Occipital lobe (tissue), 2 donors: Measurements from ENCODE around the gene RB1. TPM values are rescaled to one million over a fixed set of nuclear protein-coding genes. Genes with fewer than 3 reads are reported as not detected.
"Not testable (repeated sequence)": the region's sequence is repeated elsewhere in the genome, so short reads cannot be mapped to it uniquely, and the experiment has no call there.

ENCODE experiments used
- DNase-seq: peaks from one replicate; lab custom pipeline; 2025; lab: John Stamatoyannopoulos, UW
- total RNA-seq: library from RNA; depleted of rRNA; stranded (reverse); fragments of >200 nt; gene quantifications from one replicate; pipeline ENCODE4 v1.2.3, GENCODE V29; 2014

Gene RB1
- total RNA-seq, 1 donor from 2014 or later, result 48.8 TPM

DNA sequence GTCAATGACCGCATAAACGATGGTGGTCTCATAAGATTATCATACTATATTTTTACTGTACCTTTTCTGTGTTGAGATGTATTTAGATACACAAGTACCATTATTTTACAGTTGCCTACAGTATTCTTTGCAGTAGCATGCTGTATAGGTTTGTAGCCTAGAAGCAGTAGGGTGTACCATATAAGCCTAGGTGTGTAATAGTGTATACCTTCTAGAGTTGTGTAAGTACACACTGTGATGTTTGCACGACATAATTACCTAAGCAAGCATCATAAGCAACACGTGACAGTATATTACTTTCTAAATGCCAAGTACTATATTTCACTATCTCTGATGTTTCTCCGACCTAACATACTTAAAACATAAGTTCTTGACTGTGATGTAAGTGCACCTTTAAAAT, 106.6 kb downstream of the RB1 start:
- DNase-seq, result no peak

DNA sequence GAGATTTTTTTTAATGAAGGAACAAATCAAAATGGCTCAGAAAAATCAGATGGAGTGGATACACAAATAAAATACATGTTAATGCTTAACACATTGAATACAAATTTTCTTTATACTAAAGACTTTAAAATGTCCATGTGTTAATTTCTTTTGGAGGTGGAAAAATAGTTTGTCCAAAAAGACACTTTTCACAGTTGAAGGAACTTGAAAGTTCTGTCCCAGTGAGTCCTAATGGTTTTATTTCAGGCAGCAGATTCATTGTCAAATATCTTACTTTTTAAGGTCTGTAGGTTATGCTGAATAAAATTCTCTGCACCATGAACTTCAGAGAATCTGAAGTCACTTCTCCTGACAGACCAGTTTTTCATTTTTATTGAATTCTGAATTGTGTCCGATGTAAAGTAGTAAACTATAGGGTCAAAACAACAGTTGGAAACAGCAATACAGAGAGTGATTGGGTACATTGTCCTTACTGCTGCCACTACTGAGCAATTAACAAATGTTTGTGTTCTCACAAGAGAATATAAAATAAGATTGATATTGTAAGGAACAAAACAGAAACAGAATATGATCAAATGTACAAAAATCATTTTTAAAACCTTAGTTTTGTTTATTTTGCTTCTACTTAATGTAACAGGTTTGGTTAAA, 107.7 kb downstream of the RB1 start:
- no peak for DNase-seq

DNA sequence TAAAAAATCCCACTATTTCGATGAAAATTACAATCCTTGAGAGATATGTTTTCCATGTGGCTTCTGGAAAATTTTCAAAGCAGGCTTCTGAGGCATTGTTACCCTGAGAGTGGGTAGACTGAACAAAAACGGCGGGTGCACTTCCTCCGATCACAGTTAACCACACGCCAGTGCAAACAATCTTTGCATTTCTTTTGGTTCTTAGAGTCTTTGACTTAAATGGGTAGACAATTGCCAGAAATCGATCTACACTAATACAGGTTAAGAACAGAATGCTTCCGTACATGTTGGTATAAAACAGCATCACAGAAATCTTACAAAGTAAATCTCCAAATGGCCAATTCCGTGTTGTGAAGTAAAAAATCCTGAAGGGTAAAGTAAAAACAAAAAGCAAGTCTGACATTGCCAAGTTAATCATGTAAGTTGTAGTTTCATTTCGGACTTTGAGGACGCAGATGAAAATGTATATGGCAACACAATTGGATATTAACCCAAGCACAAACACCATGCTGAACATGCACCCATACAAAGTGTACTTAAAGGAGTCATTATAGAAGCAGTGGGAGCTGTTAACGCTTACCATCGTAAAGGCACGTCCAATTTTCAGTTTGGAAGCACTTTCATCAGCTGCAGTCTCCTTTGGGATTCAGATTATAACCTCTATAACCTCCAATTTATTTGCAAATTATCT, 108.4 kb downstream of the RB1 start:
- no peak for DNase-seq

DNA sequence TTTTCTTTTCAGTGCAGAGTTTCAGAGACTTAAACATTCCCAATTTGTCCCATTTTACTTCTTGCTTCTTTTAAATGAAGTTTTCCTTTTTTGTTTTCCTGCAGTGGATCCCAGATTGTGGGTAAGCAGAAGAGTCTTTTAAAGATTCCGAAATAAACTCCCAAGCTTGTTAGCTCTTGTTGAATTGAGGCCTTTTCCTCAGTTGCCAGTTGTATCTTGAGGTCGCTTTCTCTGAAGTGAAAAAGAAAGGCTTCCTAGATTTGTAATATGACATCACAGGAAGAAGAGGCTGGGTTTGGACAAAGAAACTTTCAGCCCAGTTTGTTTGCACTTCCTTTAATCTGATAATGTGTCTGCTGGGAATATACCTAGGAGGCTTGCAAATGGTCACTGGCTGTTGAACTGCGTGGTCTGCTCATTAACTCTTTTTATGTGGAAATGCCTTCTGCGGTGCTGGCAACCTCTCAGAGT, 109.4 kb downstream of the RB1 start, which contains the start of gene LPAR6:
LPAR6 (minus strand) TSS at position 233 of the 471 bp plus-strand sequence. CDS start 690 bp downstream, outside the sequence.
- no peak for DNase-seq

DNA sequence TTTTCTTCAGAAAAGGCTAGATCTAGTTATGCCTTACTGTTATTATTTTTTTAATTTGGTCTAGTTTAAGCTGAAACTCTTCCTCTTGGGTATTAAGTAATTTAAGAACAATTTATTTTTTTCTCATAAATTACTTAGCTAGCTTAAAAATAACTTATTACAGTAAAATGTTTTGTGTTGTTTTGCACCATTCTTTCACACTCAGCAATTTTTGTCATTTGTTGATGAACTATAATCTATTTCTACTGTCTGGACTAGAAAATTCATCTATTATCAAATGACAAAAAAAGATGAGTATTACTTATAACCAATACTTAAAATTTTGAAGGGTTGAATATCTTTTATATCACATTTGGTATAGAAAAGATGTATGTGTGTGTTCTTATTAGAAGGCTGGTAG, 111.0 kb downstream of the RB1 start:
- DNase-seq, result no peak

DNA sequence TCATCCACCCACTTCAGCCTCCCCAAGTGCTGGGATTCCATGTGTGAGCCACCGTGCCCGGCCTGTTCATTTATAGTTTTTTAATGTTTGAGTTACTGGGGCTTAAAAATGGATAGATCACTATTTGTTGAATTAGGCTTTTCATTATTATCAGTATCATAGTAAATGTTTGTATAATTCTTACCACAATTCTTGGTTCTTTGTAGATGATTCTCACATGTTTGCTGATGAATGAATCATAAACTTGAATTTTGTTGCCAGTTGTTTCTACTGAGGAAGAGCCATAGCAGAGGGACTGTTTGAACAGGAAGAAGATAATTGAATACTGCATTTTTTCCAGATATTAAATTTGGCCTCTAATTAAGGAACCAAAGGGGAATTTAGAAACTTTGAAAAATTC, 112.0 kb downstream of the RB1 start:
- DNase-seq, result no peak

DNA sequence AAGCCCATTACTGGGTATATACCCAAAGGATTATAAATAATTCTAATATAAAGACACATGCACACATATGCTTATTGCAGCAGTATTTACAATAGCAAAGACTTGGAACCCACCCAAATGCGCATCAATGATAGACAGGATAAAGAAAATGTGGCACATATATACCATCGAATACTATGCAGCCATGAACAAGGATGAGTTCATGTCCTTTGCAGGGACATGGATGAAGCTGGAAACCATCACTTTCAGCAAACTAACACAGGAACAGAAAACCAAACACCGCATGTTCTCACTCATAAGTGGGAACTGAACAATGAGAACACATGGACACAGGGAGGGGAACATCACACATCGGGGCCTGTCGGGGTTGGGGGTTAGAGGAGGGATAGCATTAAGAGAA, 118.5 kb downstream of the RB1 start:
- DNase-seq, result not testable (repeated sequence)

DNA sequence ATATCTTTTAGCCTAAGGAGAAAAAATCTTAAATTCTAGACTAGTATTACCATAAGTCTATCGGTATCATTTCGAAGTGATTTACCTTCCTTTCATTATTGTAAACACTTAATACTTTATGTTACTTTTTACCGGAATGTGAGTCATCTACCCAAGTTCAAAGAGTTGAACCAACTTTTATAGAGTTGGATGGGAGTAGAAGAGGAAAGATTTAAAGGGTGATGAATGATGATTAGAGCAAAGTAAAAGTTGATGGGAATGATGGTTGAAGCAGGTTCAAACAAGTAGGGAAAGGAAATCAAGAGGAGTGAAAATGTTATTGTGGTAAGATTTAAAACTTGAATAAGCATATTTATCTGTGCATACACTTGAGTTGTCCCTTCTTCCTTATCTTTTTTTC, 120.7 kb downstream of the RB1 start:
- DNase-seq, result no peak

DNA sequence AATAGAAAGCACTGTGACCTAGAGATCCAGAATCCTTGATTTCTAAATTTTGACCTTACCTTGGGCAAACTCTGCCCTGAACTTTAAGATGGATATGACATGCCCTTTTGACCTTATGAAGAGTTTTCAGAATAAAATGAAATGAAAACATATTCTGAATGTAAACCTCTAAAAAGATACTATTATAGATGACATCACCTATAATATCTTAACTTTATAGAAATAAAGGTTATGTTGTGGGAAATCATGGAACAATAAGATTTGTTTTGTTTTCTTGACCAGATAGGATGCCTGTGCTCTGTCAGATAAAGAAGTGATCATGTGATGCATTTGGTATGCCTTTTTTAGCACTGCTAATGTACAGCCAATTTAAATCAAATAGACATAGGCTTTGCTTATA, 122.5 kb downstream of the RB1 start:
- no peak for DNase-seq

DNA sequence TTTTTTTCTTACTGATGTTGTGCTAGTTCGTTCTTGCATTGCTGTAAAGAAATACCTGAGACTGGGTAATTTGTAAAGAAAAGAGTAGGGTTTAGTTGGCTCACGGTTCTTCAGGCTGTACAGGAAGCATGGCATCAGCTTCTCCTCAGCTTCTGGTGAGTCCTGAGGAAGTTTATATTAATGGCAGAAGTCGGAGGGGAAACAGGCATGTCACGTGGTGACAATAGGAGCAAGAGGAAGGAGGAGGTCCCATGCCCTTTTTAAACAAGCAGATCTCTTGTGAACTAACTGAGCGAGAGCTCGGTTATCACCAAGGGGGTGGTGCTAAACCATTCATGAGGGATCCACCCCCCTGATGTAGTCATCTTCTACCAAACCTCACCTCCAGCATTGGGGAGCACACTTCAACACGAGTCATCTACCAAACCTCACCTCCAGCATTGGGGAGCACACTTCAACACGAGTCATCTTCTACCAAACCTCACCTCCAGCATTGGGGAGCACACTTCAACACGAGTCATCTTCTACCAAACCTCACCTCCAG, 123.3 kb downstream of the RB1 start:
- not testable (repeated sequence) for DNase-seq

DNA sequence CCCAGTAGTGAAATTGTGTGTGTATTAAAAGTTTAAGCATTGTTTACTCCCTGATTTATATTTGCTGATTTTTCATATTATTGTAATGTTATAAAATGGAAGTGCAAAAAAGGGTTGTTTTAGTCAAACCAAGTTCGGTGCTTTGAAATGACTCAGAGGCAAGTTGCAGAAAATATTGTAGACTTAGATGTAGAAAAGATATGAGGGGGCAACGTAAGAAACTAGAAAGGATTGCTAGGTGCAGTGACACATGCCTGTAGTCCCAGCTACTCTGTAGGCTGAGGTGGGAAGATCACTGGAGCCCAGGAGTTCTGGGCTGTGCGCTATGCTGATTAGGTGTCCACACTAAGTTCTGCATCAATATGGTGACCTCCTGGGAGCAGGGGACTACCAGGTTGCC, 125.5 kb downstream of the RB1 start:
- no peak for DNase-seq

DNA sequence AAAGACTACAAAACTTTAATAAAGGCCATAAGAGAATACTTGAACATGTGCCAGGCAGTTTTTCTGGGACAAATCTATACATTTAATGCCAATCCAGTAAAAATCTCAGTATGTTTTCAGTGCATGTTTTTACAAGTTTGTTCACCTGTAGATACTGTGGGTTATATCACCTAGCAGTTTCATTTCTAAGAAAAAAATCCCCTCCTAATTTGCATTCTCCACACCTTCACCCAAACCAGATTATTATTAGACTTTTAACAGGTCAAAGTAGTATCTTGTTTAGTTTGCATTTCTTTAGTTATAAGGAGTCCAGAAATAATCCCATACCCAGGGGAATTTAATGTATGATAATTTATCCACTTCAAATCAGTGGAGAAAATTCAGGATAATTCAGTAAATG, 126.3 kb downstream of the RB1 start:
- no peak for DNase-seq

DNA sequence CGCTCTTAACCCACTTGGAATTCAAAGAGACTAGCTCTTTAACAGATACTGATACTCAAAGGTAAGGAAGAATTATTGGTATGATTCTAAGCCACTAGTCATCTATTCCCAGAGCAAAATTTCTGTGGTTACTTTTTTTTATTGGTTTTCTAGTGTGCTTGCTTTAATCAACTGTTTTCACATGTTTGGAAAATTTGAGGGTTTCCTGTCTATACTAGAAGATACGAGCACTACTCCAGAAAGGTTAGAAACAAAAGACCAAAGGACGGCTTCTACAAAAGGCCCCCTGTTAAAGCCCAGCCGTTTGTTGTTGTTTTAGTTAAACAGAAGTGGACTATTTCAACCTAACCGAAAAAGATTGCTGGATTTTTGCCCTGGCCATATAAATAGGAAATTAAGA, 127.9 kb downstream of the RB1 start:
- DNase-seq, result no peak

DNA sequence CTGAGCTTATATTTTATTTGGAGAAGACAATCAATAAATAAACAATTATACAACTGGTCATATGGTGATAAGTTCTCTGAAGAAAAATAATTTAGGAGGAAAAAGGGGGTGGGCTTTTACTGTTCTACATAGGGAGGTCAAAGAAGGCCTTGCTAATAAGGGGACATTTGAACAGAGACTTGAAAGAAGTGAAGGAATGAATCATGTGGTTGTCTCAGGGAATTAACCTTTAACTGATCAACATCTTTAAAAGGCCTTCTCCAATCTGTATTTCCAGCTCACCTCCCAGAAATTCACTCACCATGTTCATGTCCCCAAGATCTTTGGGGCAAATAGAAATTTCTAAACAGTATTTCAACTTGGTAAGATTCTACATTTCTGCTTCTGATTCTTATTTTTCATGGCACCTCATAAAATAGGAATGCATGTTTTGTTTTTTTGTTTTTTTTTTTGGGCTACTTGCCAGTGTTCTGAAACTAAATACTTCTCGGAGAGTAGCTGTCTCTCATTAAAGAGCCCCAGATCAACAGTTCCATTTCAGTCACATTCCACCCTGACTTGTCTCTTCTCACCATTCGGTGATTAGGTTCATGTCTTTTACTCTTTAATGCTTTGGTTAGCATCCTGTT, 128.6 kb downstream of the RB1 start:
- no peak for DNase-seq

DNA sequence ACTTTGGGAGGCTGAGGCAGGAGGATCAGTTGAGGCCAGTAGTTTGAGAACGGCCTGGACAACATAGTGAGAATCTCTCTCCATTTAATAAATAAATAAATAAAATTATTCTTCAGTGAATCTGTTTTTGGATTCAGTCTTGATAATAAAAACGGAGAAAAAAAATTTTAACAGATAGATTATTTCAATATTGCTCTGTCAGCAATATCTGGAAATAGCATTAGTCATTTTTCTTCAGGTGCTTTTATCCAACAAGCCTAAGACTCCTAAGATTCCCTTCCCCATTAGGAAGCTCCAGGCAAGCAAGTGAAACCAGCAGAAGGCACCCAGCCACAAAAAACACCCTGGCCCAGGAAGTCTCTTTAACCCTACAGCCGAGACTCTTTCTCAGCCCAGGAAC, 130.6 kb downstream of the RB1 start:
- no peak for DNase-seq

DNA sequence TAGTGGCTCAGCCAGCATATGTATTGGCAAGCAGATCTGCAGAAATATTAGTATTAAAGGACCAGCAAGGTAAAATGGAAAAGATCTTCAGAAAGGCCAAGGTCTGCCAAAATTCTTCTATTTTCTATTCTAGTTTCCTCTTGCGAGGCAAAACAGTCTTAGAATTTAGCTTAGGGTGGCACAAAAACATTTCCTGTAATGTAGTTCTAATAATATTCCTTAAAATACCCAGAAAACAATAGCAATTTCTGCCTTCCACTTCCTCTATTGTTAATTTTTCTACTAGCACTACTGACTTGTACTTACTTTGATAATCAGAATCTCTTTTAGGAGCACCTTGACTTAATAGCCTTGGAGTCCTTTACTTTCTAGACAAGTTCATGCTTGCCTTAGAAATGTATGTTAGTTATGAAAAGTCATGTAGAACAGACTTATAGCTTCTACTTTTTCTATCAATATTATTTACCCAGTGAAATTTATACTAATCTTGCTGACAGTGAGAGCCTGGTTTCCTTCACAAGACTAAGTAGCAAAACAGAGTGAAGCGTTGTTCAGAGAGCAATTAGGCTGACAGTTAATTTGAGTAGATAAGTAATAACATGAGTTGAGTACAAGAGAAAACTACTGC, 133.2 kb downstream of the RB1 start:
- DNase-seq, result no peak

DNA sequence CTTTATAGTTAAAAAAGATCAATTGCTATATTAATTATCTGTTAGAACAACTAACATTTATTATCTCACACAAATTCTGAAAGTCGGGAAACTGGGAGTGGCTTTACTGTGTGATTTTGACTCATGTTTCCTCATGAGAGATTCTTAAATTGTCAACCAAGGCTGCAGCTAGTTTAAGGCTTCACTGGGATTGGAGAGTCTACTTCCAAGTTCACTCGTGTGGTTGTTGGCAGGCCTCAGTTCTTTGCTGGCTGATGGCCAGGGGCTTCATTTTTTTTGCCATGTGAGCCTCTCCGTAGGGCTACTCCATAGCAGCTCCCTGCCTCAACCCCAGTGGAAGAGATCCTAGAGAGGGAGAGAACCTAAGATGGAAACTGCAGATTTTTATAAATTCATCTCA, 133.8 kb downstream of the RB1 start:
- no peak for DNase-seq

DNA sequence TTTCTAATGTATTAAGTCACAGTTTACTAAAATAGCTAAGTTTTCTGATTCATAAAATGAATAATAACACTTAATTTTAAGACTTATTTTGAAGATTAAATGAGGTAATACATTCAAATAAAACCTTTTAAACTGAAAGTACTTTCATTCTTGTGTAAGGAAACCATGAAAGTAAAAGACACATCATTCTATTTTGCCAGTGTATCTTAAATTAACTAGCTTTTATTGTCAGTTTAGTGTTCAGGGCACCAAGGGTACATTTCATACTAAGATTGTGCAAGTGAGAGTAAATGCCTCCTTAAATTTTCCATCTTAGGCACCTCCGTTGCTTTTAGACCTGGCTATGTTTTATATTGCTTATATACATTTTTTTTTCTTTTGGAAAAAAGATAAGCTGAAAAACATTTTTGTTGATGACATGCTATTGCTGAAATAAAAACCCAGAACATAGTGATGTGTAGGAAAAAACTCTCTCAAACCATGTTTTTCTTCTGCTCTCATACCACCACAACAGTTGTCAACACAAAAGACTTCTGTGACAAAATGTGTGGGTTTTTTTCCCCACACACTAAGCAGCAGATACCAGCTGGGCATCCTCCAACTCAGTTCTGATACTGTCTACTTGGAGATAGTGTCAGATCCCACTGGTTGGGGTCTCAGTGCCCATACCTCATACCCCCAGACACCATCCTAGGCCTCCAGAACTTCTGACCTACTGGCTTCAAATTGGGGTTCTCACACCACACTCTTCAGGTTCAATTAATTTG, 140.1 kb downstream of the RB1 start:
- no peak for DNase-seq

DNA sequence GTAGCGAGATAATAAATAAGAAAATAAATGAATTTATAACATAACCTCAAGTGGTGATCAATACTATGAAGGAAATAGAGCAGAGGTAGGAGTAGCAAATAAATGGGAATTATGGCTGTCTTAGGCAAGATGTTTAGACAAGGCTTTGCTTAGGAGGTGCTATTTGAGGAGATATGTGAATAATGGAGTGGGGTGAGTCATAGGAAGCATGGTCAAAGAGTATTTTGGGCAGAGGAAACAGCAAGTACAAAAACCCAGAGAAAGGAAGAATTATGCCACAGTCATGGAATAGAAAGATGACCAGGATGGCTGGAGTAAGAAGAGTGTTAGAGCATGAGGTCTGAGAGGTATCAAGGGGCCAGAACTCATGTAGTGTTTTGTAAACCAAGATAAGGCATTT, 142.9 kb downstream of the RB1 start:
- DNase-seq, result no peak

DNA sequence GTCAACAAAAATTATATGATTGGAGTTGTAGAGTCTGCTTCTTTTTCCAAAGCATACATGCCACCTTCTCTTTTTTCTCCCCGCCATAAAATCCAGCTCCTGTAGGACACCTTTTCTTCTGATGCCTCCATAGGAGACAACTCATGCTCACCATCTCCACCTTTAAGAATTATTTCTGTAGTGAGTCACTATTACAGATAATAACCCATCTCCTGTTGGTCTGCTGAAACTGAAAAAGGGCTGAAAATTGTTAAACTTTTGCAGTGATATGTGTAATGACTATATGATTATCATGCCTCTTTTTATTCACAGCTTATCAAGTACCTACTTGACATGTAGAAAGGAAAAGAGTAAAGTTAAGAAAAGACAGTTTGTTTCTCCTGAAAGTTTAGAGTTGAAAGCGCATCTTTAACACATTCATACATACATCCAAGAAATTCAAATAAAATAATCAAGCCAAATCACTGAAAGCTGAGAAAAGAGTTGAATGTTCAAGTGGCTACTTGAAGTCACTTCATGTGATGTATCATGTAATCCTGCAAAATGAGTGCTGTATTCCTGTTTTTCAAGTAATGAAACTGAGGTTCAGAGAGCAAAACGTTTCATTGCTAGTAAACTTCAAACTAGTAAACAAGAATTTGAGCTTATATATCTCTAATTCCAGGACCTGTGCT, 144.9 kb downstream of the RB1 start:
- no peak for DNase-seq
